GM12878 (cell line): ENCODE measurements around the gene ISLR2. TPM values are rescaled to one million over a fixed set of nuclear protein-coding genes. Genes with fewer than 3 reads are reported as not detected.

Experiments used
- ATAC-seq: fragments of 200-7000 bp; cut with Tn5 transposase; 3 replicates; pipeline ENCODE4 v1.9.1; 2020; ENCODE audit warnings: mild to moderate bottlenecking, moderate library complexity
- BruUV-seq: library from RNA; stranded (reverse); fragments of 400-500 nt; replicated peaks from 2 replicates; lab custom pipeline; 2021; lab: Mats Ljungman, UMichigan
- CTCF ChIA-PET: fragments of 300-600 bp; sonication (Branson Sonifier 250); formaldehyde crosslinking; extraction: SDS; loops from one replicate; lab custom pipeline; 2021; ENCODE audit warnings: inconsistent platforms; lab: Yijun Ruan, JAX
- POLR2A ChIA-PET: fragments of 350-600 bp; formaldehyde crosslinking; extraction: SDS; loops from one replicate; lab custom pipeline; 2021; ENCODE audit warnings: inconsistent platforms; lab: Charles Lee
- RAD21 ChIA-PET: fragments of 300-600 bp; sonication (Branson Sonifier 250); formaldehyde crosslinking; loops from one replicate; lab custom pipeline; 2023; ENCODE audit warnings: antibody characterized with exemption; ENCODE audit not compliant: unreplicated experiment; lab: Charles Lee
- SMC1A ChIA-PET: fragments of 300-600 bp; sonication (Branson Sonifier 250); formaldehyde crosslinking; loops from one replicate; lab custom pipeline; 2023; ENCODE audit not compliant: unreplicated experiment, uncharacterized antibody; lab: Charles Lee
- DNase-seq: peaks from one replicate; pipeline ENCODE4 v3.0.0-alpha.2; 2011; ENCODE audit warnings: low read depth, low spot score
- FAIRE-seq: peaks from 3 replicates; lab custom pipeline; 2011; peaks lifted over from hg19 to GRCh38; lab: Jason Lieb, UNC
- H2AFZ ChIP-seq: 2 replicates; pipeline ENCODE4 v1.6.0; 2011; ENCODE audit warnings: low read depth, low read length, control low read depth; ENCODE audit not compliant: control insufficient read depth
- H3K27ac ChIP-seq: 2 replicates; pipeline ENCODE4 v1.5.1; 2011; ENCODE audit warnings: control low read depth; ENCODE audit not compliant: control insufficient read depth, insufficient read depth
- H3K27me3 ChIP-seq, 2 experiments: replicated peaks in 1 of 2; 2 replicates each; pipeline versions ENCODE4 v1.6.0 to v1.6.1; 2011; ENCODE audit warnings: low read length in 1 of 2; ENCODE audit not compliant: control insufficient read depth in 2 of 2, insufficient read depth in 2 of 2
- H3K36me3 ChIP-seq, 2 experiments: 2 replicates each; pipeline ENCODE4 v1.5.1; 2011; ENCODE audit warnings: low read length in 1 of 2; ENCODE audit not compliant: control insufficient read depth in 2 of 2, insufficient read depth in 2 of 2
- H3K4me1 ChIP-seq: 2 replicates; pipeline ENCODE4 v1.6.1; 2011; ENCODE audit warnings: mild to moderate bottlenecking, low read length, moderate library complexity, mixed read lengths; ENCODE audit not compliant: control insufficient read depth, insufficient read depth
- H3K4me2 ChIP-seq: 2 replicates; pipeline ENCODE4 v1.6.0; 2011; ENCODE audit warnings: control low read depth; ENCODE audit not compliant: control insufficient read depth, insufficient read depth
- H3K4me3 ChIP-seq: fragments of 200-600 bp; sonication (generic); 2 replicates; pipeline ENCODE4 v1.5.1; 2016
- H3K79me2 ChIP-seq: 2 replicates; pipeline ENCODE4 v1.6.0; 2011; ENCODE audit warnings: low read length; ENCODE audit not compliant: control insufficient read depth, insufficient read depth
- H3K9ac ChIP-seq: 2 replicates; pipeline ENCODE4 v1.8.0; 2011; ENCODE audit warnings: low read length, control low read depth, mixed read lengths; ENCODE audit not compliant: control insufficient read depth, insufficient read depth
- H3K9me3 ChIP-seq: replicated peaks from 3 replicates; pipeline ENCODE4 v1.5.1; 2011; ENCODE audit warnings: mild to moderate bottlenecking, low read length; ENCODE audit not compliant: control insufficient read depth, insufficient read depth
- H4K20me1 ChIP-seq: 2 replicates; pipeline ENCODE4 v1.6.0; 2011; ENCODE audit not compliant: control insufficient read depth, insufficient read depth
- BHLHE40 ChIP-seq, 2 experiments: fragments of 450-650 bp in 1 of 2; IDR thresholded peaks; 2 replicates each; pipeline ENCODE4 v1.6.1; 2011 to 2017; ENCODE audit warnings: low read depth in 2 of 2, borderline replicate concordance in 1 of 2, improper control_type of control experiment in 1 of 2, low read length in 1 of 2, mild to moderate bottlenecking in 1 of 2
- CBFB ChIP-seq: IDR thresholded peaks from 2 replicates; pipeline ENCODE4 v1.6.1; 2016; ENCODE audit warnings: antibody characterized with exemption, low read depth
- CHD1 ChIP-seq: IDR thresholded peaks from 2 replicates; pipeline ENCODE4 v1.6.1; 2012; ENCODE audit warnings: low read depth, low read length, improper control_type of control experiment
- ESRRA ChIP-seq: IDR thresholded peaks from 2 replicates; pipeline ENCODE4 v1.6.1; 2012; ENCODE audit warnings: mild to moderate bottlenecking, low read length, improper control_type of control experiment
- HCFC1 ChIP-seq: fragments of 150-350 bp; IDR thresholded peaks from 2 replicates; pipeline ENCODE4 v1.6.1; 2014; ENCODE audit warnings: low read length
- NFIC ChIP-seq: IDR thresholded peaks from 2 replicates; pipeline ENCODE4 v1.6.1; 2012; ENCODE audit warnings: low read depth, mild to moderate bottlenecking, inconsistent platforms, low read length, moderate library complexity
- RAD51 ChIP-seq: fragments of 450-650 bp; IDR thresholded peaks from 2 replicates; pipeline ENCODE4 v1.6.1; 2016; ENCODE audit warnings: moderate library complexity, mild to moderate bottlenecking, inconsistent platforms
- RB1 ChIP-seq: fragments of 450-650 bp; formaldehyde crosslinking; IDR thresholded peaks from 2 replicates; pipeline ENCODE4 v1.6.1; 2017; ENCODE audit warnings: mild to moderate bottlenecking, borderline replicate concordance
- RCOR1 ChIP-seq: conservative IDR thresholded peaks from 2 replicates; pipeline ENCODE4 v1.6.1; 2012; ENCODE audit warnings: low read depth, low read length, improper control_type of control experiment
- SIX5 ChIP-seq: IDR thresholded peaks from 2 replicates; pipeline ENCODE4 v1.6.1; 2011; ENCODE audit warnings: mild to moderate bottlenecking, low read depth, low read length, moderate library complexity; ENCODE audit not compliant: severe bottlenecking
- SRF ChIP-seq, 2 experiments: IDR thresholded peaks; 2 replicates each; pipeline ENCODE4 v1.6.1; 2011; ENCODE audit warnings: low read depth in 2 of 2, low read length in 2 of 2, mild to moderate bottlenecking in 1 of 2, moderate library complexity in 1 of 2
- ZNF207 ChIP-seq: fragments of 450-650 bp; IDR thresholded peaks from 2 replicates; pipeline ENCODE4 v1.6.1; 2014; ENCODE audit warnings: antibody characterized with exemption, mild to moderate bottlenecking, borderline replicate concordance
- WGBS: methylation state at CpG from one replicate; pipeline ENCODE4 v1.1.6; 2016; ENCODE audit warnings: low lambda C conversion rate; ENCODE audit not compliant: insufficient replicate concordance, insufficient coverage; ENCODE audit errors: missing lambda C conversion rate; 5-methylcytosine and 5-hydroxymethylcytosine counted together
- in situ Hi-C: fragments of 300-500 bp; cut with MboI; formaldehyde crosslinking; loops from 9 replicates; pipeline ENCODE4 v1.14.3; 2018; ENCODE audit warnings: mixed read lengths
- intact Hi-C: fragments of 100-400 bp; cut with micrococcal nuclease; formaldehyde crosslinking; loops from one replicate; pipeline ENCODE4 v1.14.2; 2022; ENCODE audit not compliant: unreplicated experiment
- polyA plus RNA-seq, 11 experiments: library from polyadenylated mRNA; depleted of rRNA in 4 of 11; unstranded in 6 of 11; stranded (reverse) in 5 of 11; fragments of >200 nt; fragmentation: Nextera tagmentation in 4 of 11; fragmentation: Illumina TruSeq in 1 of 11; extraction: Ambion mirVana in 4 of 11; extraction: Trizol in 1 of 11; gene quantifications; 1 replicate in 1 of 11; 2 replicates in 10 of 11; pipeline versions ENCODE4 v1.2.1 to v1.2.3, GENCODE V29; 2011 to 2016; ENCODE audit warnings: inconsistent platforms in 2 of 11, missing spikeins in 2 of 11, low read depth in 1 of 11
- total RNA-seq, 4 experiments: library from RNA; depleted of rRNA in 3 of 4; stranded (reverse); fragments of >200 nt in 3 of 4; fragmentation: Illumina TruSeq in 1 of 4; extraction: Trizol in 1 of 4; gene quantifications; 2 replicates each; pipeline versions ENCODE4 v1.2.1 to v1.2.3, GENCODE V29; 2013 to 2021
- TF ChIP-seq, protein P1 (sequence below): IDR thresholded peaks from 2 replicates; pipeline ENCODE4 v1.6.1; 2011; ENCODE audit warnings: low read depth, mild to moderate bottlenecking, low read length, moderate library complexity, borderline replicate concordance; ENCODE audit errors: extremely low read depth
- TF ChIP-seq, protein P2 (sequence below): fragments of 450-650 bp; IDR thresholded peaks from 2 replicates; pipeline ENCODE4 v1.6.1; 2018; ENCODE audit warnings: borderline replicate concordance, mild to moderate bottlenecking; ENCODE audit not compliant: partially characterized antibody
- TF ChIP-seq, protein P3 (sequence below), 3 experiments: IDR thresholded peaks in 2 of 3; conservative IDR thresholded peaks in 1 of 3; 2 replicates each; pipeline ENCODE4 v1.5.1; 2011; ENCODE audit warnings: low read depth in 3 of 3, low read length in 3 of 3, mild to moderate bottlenecking in 3 of 3, control low read depth in 2 of 3, moderate library complexity in 2 of 3, inconsistent platforms in 1 of 3, mixed read lengths in 1 of 3; ENCODE audit not compliant: control insufficient read depth in 2 of 3, insufficient read depth in 1 of 3; ENCODE audit errors: extremely low read depth in 1 of 3
- TF ChIP-seq, protein P4 (sequence below): fragments of 450-650 bp; formaldehyde crosslinking; IDR thresholded peaks from 2 replicates; pipeline ENCODE4 v1.5.0; 2022; ENCODE audit warnings: mild to moderate bottlenecking, missing genetic modification characterization

Gene ISLR2
- total and polyA plus RNA-seq, 10 of the 15 experiments (the other 5 are each of a cell fraction or from before 2014, with no cell fraction given), result 0.04 to 0.21 (median 0.07) TPM; not detected in 4

DNA sequence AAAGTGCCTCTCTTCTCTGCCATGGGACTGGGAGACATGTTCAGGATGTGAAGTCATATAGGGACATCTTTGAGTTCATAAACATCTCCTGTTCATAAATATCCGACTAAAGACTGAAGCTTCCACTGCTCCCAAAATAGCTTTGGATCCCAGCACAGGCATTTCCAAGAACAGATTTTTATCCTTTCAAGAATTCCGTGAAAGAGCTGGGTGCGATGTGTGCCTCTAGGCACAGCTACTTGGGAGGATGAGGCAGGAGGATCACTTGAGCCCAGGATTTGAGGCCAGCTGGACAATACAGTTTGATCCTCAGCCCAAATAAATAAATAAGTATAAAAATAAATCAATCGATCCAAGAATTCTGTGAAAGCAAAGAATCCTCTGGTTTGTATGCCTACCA, 6.7 kb upstream of the ISLR2 start:
- Histone ChIP-seq H2AFZ (no peak overlapping the region), H3K27ac (0 out of 2 replicates have a peak overlapping the region, but pooled peaks have one; percentile 27), H3K4me2 (peak overlapping the region; percentile 70; the same call in 1 of the 2 replicates), H3K4me1 (peaks cover 20% of the 10 kb centered on the region), H3K4me3 (no peak overlapping the region), H3K9me3 (no peaks in the 10 kb centered on the region), H3K36me3 (no peaks in the 10 kb centered on the region), H3K9ac (no peak overlapping the region), H4K20me1 (no peaks in the 10 kb centered on the region), H3K79me2 (no peaks in the 10 kb centered on the region), H3K27me3 (peaks cover 5 to 8% of the 10 kb centered on the region in 2 experiments)
- BruUV-seq, result no TSS peak
- POLR2A ChIA-PET, result no interaction called here
- WGBS, result 52% methylated on average over 4 of the region's 4 CpGs
- SMC1A ChIA-PET, result interaction anchor here (1.0 kb wide), 1 partner anchor 157 kb away, joined by 4 read pairs; no protein-coding TSS in a partner anchor
- in situ Hi-C loops, result loop anchor here (5.0 to 10.0 kb wide), 2 partner anchors 184 to 1151 kb away; no protein-coding TSS in a partner anchor
- DNase-seq, result no peak
- RAD21 ChIA-PET, result interaction anchor here (1.0 to 1.6 kb wide), 2 partner anchors 184 to 197 kb away, joined by 4 read pairs; no protein-coding TSS in a partner anchor
- intact Hi-C loops, result no loop called here
- FAIRE-seq, result no peak
- CTCF ChIA-PET, result interaction anchor here (0.7 to 2.3 kb wide), 3 partner anchors 152 to 197 kb away, joined by 3 to 19 read pairs (median 5); no protein-coding TSS in a partner anchor
- no peak for ATAC-seq
- TF ChIP-seq RCOR1 (no peak), ZNF207 (no peak), RAD51 (no peak), HCFC1 (no peak), SIX5 (no peak), SRF (IDR thresholded peaks at IDR 0.05; ENCODE audit: low read depth in 2 of 2, low read length in 2 of 2) (no peak), RB1 (no peak), CBFB (no peak), BHLHE40 (IDR thresholded peaks at IDR 0.05; ENCODE audit: borderline replicate concordance in 1 of 2, low read depth in 2 of 2, low read length in 1 of 2) (no peak), ESRRA (no peak), CHD1 (no peak), NFIC (no peak)
- TF ChIP-seq, protein P1, sequence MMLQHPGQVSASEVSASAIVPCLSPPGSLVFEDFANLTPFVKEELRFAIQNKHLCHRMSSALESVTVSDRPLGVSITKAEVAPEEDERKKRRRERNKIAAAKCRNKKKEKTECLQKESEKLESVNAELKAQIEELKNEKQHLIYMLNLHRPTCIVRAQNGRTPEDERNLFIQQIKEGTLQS, result no peak
- TF ChIP-seq, protein P2, sequence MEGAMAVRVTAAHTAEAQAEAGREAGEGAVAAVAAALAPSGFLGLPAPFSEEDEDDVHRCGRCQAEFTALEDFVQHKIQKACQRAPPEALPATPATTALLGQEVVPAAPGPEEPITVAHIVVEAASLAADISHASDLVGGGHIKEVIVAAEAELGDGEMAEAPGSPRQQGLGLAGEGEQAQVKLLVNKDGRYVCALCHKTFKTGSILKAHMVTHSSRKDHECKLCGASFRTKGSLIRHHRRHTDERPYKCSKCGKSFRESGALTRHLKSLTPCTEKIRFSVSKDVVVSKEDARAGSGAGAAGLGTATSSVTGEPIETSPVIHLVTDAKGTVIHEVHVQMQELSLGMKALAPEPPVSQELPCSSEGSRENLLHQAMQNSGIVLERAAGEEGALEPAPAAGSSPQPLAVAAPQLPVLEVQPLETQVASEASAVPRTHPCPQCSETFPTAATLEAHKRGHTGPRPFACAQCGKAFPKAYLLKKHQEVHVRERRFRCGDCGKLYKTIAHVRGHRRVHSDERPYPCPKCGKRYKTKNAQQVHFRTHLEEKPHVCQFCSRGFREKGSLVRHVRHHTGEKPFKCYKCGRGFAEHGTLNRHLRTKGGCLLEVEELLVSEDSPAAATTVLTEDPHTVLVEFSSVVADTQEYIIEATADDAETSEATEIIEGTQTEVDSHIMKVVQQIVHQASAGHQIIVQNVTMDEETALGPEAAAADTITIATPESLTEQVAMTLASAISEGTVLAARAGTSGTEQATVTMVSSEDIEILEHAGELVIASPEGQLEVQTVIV, result no peak
- TF ChIP-seq, protein P3, sequence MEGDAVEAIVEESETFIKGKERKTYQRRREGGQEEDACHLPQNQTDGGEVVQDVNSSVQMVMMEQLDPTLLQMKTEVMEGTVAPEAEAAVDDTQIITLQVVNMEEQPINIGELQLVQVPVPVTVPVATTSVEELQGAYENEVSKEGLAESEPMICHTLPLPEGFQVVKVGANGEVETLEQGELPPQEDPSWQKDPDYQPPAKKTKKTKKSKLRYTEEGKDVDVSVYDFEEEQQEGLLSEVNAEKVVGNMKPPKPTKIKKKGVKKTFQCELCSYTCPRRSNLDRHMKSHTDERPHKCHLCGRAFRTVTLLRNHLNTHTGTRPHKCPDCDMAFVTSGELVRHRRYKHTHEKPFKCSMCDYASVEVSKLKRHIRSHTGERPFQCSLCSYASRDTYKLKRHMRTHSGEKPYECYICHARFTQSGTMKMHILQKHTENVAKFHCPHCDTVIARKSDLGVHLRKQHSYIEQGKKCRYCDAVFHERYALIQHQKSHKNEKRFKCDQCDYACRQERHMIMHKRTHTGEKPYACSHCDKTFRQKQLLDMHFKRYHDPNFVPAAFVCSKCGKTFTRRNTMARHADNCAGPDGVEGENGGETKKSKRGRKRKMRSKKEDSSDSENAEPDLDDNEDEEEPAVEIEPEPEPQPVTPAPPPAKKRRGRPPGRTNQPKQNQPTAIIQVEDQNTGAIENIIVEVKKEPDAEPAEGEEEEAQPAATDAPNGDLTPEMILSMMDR (IDR thresholded peaks at IDR 0.05 in 2 of 3, conservative IDR thresholded peaks at IDR 0.05 in 1 of 3; ENCODE audit: control insufficient read depth in 2 of 3, extremely low read depth in 1 of 3, insufficient read depth in 1 of 3, low read depth in 3 of 3, low read length in 3 of 3), result no peak
- TF ChIP-seq, protein P4, sequence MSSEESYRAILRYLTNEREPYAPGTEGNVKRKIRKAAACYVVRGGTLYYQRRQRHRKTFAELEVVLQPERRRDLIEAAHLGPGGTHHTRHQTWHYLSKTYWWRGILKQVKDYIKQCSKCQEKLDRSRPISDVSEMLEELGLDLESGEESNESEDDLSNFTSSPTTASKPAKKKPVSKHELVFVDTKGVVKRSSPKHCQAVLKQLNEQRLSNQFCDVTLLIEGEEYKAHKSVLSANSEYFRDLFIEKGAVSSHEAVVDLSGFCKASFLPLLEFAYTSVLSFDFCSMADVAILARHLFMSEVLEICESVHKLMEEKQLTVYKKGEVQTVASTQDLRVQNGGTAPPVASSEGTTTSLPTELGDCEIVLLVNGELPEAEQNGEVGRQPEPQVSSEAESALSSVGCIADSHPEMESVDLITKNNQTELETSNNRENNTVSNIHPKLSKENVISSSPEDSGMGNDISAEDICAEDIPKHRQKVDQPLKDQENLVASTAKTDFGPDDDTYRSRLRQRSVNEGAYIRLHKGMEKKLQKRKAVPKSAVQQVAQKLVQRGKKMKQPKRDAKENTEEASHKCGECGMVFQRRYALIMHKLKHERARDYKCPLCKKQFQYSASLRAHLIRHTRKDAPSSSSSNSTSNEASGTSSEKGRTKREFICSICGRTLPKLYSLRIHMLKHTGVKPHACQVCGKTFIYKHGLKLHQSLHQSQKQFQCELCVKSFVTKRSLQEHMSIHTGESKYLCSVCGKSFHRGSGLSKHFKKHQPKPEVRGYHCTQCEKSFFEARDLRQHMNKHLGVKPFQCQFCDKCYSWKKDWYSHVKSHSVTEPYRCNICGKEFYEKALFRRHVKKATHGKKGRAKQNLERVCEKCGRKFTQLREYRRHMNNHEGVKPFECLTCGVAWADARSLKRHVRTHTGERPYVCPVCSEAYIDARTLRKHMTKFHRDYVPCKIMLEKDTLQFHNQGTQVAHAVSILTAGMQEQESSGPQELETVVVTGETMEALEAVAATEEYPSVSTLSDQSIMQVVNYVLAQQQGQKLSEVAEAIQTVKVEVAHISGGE (CRISPR knock-in tag), result no peak
